GM19025 (cell line): Measurements from ENCODE around the gene CDK15.

Source experiments
- ATAC-seq: cut with Tn5 transposase; IDR thresholded peaks from one replicate; pipeline ENCODE4 v1.9.1; 2021; ENCODE audit warnings: mild to moderate bottlenecking, low read depth, moderate library complexity; ENCODE audit not compliant: unreplicated experiment

CDK15 gene

DNA sequence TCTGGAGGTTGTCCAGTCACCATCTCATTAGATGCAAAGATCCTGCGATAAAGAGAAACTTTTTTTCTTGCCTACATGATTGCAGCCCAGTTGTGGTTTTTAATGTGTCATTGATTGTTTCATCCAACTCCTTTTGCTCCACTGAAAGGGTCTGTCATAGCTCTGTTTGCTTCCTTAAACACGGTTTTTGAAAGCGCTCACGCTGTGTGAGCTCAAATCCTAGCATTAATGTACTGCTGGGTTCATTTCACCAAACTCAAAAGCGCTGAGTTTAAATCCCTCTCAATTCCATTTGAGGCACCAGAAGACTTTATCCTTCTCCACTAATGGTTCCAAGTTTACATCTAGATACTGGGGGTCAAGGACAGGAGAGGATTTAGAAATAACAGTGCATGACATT, 53.6 kb downstream of the CDK15 start:
- no peak for ATAC-seq

DNA sequence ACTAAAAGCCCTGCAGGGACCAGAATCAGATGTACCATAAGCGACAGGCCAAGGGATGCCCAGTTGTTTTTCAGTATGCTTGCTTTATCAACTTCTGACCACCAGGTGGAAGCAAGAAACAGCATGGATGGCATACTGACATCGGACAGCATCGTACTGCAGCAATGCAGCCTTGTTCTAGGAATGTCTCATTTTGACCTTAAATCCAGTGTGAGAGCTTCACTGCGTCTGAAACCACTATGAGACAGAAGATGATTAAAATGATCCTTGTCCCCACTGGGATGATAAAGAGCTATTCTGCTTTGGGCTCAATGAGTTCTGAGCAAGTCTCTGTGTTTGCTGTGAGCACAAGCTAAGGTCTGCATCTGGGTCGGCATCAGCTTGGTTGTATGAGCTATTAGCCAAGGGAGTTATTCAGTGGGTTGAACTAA, 54.3 kb downstream of the CDK15 start:
- ATAC-seq = no peak

DNA sequence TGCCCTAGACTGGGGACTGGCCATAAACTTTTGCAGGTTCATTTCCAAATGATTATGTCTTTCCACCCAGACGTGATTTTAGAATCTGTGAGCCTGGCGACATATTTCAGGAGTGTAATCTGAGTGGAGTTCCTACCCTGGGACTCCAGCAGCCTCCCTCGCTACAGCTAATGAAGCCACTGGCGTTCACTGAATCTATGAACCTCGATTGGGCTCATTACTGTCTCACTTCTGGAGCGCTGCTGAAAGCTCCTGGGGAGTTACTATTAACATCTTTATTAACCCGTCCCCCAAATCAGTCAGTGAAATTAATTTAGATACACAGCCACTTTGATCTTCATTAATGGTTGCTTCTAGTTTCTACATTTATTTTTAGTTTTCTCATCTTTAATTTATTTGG, 56.5 kb downstream of the CDK15 start:
- ATAC-seq = no peak

DNA sequence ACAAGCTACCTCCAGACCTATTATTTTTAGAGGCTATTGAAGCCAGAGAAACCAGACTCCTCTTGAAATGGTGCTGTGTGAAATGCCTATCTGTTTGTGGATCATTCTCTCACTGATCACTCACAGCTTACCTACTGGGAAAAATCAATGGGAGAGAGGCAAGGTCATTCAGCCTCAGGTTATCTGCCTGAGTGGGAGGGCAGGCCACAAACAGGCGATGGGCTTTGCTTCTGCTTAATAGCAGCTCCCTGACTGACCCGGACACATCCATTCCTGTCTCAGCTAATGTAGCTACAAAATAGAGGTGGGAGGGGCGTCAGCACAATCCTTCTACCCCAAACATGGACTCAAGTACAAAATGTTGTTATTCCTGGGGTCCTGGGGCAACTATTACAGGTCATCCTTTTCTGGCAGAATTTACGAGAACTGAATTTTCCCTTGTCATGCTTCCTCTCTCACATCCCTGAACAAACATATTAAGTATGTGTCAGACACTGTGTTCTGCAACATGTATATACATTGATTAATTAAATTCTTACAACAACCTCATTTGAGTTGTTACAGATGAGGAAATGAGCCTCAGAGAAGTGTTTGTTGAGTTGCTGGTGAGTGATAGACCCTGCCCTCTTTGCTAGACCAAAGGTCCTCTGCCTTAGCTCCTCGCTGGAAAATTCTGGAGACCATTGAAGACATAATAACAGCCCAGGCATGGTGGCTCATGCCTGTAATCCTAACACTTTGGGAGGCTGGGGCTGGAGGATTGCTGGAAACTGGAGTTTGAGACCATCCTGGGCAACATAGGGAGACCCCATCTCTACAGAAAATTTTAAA, 60.5 kb downstream of the CDK15 start:
- ATAC-seq = no peak

DNA sequence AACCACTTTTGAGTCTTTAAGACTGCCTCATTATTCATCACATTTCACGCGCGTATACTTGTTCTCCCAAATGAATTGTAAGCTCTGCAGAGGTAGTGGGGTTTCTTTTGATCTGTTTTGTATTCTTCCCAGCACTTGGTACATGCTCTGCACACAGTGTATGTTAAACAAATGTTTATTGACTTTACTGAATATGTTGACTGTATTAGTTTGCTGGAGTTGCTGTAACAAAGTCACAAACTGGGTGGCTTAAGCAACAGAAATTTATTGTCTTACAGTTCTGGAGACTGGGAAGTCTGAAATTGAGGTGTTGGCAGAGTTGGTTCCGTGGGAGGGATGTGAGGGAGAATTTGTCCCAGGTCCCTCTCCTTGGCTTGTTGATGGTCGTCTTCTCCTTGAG, 65.1 kb downstream of the CDK15 start:
- no peak for ATAC-seq

DNA sequence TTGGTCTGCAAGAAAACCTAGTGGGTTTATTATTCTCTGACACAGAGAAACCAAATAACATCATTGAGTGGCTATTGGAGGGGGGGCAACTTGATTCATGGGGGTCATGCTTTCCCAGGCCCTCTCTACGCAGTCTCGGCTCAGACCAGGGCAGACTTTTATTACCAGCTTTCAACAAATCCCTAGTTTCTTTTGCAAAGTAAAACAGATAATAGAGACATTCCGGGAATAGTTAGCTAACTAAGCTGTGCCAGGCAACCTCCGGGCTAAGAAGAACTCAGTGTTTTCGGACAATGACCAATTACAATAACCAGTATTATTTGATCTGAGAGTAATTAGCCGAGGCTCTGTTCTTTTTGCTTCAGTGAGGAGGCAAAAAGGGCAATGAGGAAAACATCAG, 66.3 kb downstream of the CDK15 start:
- no peak for ATAC-seq

DNA sequence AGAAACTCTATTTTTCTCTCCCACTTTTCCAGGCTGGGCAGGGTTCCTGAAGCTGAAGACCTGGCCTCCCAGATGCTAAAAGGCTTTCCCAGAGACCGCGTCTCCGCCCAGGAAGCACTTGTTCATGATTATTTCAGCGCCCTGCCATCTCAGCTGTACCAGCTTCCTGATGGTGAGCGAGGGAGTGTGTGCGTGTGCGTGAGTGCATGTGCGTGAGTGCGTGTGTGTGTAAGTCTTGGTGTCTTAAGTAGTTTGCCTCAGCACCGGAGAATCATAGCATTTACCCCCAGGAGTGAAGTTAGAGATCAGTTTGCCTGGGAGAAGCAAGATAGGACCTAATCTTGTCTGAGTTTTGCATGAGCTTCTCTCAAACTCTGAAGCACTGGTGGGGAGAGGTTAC, 73.7 kb downstream of the CDK15 start:
- ATAC-seq = no peak

DNA sequence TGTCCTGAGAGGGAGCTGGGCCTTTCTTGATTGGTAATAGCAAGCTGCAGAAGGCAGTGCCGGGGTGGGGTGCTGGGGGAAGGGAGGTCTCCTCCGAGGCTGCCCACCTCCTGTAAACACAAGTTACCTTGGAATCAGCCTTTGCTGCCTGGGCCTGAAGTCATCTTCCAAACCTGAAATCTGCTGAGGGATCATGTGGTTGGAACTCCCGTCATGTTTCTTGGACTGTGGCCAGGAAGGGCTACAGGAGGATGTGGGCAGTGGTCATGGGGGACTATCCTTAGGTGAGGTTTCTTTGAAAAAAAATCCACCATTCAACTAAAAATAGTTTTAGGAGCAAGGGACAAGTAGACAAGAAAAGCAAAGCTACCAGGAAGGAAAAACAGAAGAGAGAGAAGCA, 74.2 kb downstream of the CDK15 start:
- ATAC-seq = no peak

DNA sequence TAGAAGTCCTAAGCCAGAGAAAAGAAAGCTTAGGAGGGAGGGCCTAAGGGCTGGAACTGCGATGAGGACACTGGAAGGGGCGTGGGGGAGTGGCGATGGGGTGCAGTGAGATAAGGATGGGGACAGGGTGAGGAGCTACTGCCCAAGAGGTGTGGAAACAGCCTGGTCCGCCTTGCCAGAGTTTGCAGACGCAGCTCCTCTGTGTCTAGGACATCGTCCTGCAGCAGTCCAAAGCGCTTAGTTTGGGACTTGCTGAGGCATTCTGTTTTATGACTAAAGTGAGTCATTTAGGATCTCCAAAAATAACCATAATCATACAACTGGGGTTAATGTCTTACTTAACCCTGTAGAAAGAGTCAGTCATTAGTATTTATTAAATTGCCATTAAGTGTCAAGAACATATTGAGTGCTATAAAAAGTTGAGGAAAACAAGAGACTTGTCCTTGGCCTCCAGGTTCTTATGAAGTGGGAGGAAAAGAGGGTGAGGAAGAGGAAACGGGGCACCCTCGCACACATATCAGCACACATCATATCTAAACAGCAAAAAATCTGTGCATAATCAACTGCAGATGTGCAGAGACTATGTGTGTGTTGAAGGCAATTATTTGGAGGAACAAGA, 74.8 kb downstream of the CDK15 start:
- ATAC-seq = peak; percentile 51

DNA sequence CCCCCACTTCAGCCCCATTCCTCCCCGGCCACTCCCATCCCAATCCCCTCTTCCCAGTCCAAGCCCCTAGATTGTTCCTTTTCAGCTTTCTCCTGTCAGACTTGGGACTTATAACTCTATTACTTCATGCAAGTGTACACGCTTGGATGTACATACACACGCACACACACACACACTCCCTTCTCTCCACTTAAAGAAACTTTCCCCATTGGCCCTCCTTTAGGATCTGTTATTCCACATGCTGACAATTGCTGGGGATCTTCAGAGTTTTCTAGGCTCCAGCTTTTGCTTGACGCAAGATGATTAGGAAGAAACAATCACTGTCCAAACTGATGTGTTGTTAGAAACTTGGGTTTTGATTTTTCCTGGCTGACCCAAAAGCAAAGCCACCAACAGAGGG, 75.4 kb downstream of the CDK15 start:
- no peak for ATAC-seq

DNA sequence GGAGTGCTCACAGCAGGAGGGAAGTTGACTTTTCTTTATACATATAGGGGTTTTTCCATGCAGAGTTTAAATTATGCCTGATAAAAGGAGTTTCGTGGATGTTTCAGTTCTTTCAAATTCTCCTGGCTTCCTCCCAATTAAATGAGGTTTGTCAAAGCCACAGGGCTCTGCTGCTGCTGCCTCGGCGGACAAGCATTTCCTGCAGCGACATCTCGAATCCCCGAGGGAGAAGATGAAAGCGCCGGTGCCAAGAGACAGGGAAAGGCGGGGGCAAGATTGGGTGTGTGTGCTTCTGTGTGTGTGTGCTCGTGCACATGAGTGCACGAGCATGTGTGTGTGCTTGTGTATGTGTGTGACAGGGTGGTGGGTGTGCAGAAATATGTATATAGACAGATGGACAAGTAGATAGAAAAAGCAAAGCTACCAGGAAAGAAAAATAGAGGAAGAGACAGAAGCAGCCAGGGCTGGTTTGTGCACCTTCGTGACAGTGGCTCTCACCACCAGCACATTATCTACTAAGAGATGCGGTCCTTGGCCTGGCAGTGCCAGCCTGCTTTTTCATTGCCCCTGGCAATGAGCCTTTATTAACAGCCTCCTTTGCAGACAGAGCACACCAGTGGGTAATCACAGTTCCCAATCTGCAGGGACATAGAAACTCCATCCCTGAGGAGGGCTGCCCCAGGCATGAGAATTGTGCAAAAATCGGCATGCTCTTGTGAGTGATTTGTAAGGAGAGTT, 76.2 kb downstream of the CDK15 start:
- ATAC-seq = peak; percentile 57

DNA sequence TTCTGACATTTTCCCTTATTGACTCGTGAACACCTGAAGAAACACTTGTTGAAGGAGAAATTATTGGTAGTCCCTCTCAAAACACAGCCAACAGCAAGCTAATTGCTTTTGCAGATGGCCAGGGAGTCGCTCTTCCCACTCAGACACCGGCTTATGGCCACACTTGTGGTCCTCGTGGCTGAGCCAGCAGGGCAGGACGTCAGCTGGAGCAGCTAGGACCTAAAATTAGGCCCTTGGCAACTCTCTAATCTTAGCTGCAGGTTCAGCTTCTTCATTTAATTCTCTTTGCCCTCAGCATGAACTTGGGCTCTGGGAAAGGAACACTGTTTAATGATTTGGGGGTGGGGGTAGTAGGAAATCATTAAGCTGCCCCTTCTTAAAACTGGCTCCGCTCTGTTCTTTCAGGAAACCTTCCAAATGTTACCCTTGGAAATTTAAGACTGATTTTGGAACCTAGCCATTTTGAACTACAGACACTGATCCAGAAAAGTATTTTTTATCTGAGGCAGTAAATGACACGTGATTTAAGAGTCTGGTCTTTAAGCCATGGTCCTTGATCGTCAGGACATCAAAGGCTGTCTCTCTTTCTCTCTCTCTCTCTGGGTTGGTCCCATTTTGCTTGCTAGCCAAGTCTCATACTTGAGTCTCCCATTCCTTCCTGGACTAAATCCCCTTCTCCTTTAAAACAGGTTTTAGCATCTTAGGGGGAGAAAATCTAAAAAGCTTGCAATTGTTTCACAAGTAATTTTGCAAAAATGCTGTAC, 77.5 kb downstream of the CDK15 start:
- no peak for ATAC-seq

DNA sequence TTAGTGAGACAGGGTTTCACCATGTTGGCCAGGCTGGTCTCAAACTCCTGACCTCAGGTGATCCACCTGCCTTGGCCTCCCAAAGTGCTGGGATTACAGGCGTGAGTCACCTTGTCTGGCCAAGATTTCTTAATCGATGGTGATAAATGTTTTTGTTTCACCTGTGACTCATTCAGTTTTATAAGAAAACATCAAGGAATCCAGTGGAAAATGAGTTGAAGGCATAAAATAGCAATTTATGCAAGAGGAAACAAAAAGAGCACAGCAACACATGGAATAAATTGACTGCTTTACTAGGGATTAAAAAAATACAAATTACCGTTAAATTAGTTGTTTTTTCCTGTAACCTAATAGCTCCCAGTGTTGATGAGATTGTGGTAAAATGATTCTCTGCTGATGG, 80.2 kb downstream of the CDK15 start:
- ATAC-seq = no peak

DNA sequence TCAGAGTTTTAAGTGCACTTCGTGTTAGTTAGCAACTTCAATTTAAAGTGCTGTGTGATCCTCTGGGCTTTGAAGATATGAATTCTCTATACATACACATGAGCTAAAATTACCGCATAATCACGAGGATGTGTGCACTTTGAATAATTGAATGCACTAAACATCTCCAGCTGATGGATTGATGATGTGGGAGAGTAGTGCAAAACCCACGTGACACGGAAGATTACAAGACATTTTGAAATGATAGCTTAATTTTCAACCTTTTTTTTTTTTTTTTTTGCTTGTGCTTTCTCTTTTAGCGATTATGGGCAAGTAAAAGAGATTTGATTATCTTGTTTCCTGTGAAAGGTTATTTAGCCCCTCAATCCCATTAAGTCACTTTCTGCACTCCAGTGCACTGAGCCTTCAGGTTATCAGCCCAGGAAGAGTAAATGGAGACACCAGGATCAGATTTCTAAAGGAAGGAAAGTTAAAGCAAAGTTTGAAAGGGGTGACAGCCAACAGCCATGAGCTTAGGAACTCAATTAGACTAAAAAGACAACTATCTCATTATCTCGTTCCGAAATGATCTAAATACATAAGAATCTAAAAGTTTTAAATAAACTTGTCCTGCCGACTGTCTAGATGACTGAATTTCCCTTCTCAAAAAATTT, 81.6 kb downstream of the CDK15 start:
- ATAC-seq = no peak

DNA sequence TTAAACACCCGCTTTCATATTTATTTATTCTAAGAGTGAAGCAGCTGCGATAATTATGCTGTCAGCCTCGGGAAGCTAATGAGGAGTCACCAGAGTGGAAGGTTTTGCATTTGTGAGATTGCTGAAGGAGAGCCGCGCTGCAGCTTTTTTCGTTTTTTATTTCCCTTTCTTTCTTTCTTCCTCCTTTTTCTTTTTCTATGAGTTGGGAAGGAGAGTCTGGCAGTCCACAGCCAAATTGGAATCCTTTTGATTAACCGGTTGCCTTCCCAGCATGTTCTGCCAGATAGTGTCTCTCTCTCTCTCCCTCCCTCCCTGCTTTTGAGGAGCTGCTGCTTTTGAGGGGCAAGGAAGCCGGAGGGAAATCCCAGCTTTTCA, 82.1 kb downstream of the CDK15 start:
- ATAC-seq = no peak

DNA sequence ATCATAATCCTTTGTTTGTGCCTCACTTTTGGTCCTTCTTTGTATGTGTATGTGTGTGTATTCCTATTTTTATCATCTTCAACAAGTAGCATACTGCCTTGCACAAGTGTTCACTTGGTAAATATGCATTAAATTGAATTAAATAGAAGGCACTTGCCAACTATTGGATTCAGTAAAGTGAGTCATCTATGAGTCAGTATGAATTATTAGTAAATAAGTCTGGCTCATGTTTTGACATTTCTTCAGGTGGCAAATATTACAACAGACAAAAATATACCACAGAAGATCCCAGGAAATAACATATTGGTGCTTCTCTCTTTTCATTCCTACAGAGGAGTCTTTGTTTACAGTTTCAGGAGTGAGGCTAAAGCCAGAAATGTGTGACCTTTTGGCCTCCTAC, 84.1 kb downstream of the CDK15 start:
- ATAC-seq = no peak

DNA sequence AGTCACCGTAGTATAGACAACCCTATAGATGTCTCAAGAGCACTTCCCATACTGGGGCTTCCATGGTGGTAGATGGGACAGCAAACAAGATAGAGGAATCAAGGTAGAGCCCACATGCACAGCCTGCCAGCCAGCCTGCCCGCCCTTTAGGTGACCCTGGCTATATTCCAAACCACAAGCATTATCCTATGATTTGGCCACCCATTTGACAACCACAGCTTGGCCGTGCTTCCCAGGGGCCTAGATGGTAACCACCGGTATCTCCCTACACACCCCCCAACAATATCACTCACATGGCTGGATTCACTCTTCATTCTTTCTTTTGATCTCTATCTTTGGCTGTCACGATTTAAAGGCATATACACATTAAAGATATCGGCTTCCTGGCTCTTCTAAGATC, 85.3 kb downstream of the CDK15 start:
- ATAC-seq = no peak

DNA sequence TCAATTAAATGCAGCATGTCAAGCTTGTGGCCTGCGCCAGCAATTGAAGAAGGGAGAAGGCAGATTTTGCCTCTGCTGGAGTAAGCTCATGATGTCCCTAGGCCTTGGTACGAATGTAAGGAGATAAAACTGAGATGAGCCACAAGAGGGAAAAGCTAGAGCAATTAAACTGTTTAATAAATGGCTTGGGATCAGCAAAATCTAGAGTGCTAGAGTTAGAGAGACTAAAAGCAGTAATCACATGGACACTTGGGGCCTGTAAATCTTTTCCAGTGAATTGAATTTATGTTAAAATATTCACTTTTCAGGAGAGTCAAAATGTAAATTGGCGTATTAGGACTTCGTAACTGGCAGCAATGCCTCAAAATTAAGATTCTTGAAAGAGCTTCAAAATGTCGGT, 86.2 kb downstream of the CDK15 start:
- ATAC-seq = no peak

DNA sequence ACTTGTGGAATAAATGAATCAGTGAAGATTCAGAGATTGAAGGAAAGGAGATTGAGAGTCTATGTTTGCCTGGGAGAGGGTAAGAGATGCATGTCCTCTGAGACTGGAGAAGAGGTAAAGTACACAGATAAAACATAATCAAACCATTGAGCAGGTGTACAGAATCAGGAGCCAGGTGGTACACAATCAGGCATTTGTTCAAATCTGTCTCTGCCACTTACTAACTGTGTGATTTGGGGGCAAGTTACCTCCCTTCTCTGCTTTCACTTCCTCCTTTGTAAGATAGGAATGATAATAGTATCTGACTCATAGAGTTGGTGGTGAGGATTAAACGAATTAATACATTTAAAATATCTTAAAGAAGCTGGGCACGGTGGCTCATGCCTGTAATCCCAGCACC, 94.0 kb downstream of the CDK15 start:
- peak; percentile 51 for ATAC-seq

DNA sequence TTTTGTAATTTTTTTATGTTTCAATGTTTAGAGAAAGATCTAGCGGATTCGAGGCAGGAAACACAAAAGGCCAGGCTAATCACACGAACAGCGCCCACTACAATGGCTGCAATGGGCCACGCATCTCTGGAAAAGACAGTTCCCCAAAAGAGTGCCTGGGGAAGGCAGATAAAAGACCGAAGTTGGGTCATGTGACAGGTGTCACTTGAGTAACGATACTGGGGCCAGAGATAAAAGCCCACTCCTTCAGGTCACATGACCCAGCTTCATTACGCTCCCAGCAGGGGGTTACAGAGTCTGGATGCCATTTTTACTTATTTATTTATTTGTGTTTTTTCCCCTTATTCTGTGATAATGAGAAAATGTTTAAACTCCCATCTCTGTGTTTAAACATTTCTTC, 95.4 kb downstream of the CDK15 start:
- ATAC-seq = no peak
